DMS114 treated with DMSO at 0.1 percent for 48 hours (cell line): ENCODE data around the gene ZNF750.

ENCODE experiments used
- DNase-seq: peaks from one replicate; lab custom pipeline; 2025; ENCODE audit not compliant: unreplicated experiment; lab: John Stamatoyannopoulos, UW

ZNF750 gene

GRCh38 chr17:82872591-82873520 lies 33.0 kb upstream of the ZNF750 start:
- DNase-seq: no peak

- DNase-seq: no peak
Observed at GRCh38 chr17:82871776-82872561, 32.1 kb upstream of the ZNF750 start.

GRCh38 chr17:82871056-82871775 lies 31.4 kb upstream of the ZNF750 start:
- DNase-seq: no peak

- DNase-seq: no peak
Observed at GRCh38 chr17:82870541-82870940, 30.7 kb upstream of the ZNF750 start.

DNA sequence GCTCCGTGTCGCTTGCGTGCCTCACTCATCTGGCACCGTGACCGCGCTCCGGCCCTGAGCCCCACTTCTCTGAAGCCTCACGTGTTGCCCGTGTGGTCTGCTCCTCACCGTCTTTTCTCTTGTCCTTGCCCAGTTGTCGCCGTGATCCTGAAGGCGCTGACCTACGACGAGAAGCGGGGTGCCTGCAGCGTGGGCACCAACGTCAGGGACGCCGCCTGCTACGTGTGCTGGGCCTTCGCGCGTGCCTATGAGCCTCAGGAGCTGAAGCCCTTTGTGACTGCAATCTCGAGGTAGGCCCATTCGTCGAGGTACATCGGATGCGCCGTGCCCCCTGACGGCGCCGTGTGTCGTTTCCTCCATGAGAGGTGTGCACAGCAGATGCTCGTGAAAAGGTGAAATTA lies 30.3 kb upstream of the ZNF750 start:
- no peak for DNase-seq

DNA sequence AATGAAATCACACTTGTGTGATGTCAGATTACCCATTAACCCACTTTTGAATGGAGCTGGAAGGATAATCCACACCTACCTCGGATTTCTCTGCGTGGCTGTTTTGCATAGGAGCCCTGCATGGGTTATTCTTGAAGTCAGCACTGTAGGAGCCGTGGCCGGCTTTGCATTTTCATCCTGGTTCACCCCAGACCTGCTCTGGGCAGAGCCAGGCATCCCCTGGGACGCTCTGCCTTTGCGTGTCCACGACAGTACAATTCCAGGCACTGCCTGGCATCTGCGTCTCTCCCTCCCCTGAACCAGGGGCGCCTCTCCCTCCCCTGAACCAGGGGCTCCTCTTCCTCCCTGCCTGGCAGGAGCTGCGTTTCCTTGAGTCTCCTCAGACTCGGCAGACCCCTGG lies 29.7 kb upstream of the ZNF750 start:
- no peak for DNase-seq

DNA sequence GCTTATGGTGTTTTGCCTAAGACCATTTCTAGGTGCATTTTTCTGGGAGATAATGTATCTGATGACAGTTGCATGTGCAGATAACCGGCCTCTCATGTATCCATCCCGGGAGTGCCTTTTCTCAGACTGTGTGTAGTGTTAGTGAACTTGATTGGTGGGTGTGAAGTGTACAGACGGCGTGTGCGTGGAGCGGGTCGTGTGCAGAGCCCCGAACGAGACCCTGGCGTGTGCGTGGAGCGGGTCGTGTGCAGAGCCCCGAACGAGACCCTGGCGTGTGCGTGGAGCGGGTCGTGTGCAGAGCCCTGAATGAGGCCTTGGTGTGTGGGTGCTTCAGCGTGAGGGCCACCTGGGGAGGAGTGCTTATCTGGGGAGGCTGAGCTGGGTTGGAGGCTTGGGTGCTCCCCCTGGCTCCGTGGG lies 28.9 kb upstream of the ZNF750 start:
- DNase-seq: no peak

- DNase-seq: no peak
Observed at GRCh38 chr17:82867763-82868325, 28.0 kb upstream of the ZNF750 start.

GRCh38 chr17:82866590-82867191 lies 26.9 kb upstream of the ZNF750 start:
- DNase-seq: no peak

- no peak for DNase-seq
Observed at GRCh38 chr17:82865774-82866395, 26.1 kb upstream of the ZNF750 start.

DNA sequence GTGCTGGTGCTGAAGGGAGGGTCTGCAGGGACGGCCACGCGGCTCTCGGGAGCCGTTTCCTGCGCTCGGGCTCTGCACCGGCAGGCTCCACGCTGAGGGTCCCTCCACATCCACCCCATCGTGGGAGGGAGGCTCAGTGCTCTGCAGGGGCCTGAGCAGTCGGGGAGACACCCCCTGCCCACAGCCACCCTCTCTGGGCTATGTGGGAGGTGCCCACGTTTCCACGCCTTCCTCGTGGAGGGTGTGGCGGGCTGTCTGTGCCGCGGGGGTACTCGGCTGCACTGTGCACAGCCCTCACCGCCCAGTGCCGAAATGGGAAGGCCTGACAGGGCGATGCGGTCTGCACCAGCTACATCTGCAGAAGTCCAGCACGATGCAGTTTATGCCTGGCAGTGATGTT lies 25.5 kb upstream of the ZNF750 start:
- no peak for DNase-seq

DNA sequence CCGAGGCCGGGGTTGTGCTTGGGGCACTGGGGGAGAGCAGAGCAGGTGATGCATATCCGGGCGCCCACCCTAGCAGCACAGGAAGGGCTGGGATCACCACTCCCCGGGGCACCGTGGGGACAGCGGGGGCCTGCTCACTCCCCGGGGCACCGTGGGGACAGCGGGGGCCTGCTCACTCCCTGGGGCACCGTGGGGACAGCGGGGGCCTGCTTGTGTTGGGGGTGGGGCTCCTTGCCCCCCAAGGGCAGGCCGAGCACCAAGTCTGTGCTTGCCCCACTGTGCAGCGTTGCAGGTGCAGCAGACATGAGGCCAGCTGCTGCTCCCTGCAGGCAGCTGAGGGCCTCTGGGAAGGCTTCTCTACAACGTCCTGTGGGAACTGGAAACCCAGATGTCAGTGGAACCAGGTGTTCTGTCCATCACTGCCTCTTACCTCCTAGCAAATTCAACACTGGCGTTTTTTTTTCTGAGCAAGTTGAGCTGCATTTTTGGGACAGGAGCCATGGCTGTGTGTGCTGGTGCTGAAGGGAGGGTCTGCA lies 25.0 kb upstream of the ZNF750 start:
- DNase-seq: no peak

GRCh38 chr17:82863941-82864712 lies 24.3 kb upstream of the ZNF750 start:
- no peak for DNase-seq

DNA sequence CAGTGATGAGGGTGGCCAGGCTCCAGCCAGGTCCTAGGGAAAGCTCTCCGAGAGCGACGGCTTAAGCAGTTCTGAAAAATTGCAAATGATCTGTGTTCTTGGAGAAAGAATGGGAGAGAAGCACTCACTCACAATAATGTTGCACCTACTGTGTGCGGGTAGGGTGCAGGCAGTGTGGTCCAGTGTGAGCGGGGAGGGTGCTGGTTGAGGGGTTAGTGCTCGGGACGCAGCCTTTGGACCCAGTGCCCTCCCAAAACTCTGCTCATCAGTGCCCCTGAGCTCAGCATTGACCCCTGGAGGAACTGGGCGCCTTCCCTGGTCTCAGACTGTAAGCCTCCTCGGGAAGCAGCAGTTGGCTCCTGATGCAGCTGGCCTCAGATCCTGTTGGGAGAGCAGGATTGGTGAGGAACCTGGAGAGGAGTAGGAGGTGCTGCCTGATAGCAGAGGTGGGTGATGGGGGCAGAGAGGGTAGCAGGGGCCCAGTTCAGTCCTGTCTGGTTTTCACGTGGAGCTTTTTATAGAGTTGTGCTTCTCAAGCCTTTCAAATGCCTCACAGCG lies 23.6 kb upstream of the ZNF750 start:
- DNase-seq: no peak

DNA sequence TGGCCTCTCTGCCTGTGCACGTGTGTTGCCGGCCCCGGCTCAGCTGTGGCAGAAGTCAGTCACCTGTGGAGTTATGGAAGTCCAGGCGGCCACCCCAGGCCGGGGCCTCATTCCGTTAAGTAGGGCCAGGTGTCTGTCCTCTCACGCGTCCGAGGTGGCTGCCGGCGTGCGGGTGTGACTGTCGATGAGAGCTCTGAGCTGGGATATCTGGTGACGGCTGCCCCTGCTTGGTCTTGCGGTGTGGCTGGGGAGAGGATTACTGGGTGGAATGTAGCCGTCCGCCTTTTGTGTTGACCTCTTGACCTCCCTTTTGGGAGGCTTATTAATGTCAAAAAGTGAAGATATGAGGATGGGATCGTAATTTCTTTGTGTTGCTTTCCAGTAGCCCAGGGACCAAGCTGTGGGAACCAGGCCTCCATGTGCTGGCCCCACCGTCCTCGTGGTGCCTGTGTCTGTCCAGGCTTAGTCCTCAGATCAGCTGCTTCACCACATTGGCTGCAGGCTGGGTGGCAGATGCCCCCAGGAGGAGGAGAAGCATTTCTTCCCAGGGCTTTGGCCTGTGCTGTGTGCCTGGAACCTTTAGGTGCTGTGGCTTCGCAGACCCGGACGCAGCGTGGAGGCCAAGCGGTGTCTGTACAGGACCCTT lies 23.0 kb upstream of the ZNF750 start:
- no peak for DNase-seq

DNA sequence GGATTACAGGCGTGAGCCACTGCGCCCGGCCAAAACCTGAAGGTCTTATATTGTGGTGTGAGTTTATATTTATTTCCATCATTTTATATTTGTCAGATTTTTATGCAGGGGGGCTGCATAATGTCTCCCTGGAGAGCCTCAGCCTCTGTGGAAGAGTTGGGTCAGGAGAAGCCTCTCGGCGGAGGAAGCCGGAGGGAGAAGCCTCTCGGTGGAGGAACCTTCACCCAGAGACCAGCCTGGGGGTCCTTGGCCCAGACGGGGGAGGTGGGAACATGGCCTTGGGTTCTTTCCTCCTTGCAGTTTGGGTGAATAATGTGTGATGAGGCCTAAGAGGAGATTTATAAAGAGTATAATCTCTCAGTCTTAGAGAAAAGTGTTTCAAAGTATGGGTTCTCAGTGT lies 22.4 kb upstream of the ZNF750 start:
- no peak for DNase-seq

DNA sequence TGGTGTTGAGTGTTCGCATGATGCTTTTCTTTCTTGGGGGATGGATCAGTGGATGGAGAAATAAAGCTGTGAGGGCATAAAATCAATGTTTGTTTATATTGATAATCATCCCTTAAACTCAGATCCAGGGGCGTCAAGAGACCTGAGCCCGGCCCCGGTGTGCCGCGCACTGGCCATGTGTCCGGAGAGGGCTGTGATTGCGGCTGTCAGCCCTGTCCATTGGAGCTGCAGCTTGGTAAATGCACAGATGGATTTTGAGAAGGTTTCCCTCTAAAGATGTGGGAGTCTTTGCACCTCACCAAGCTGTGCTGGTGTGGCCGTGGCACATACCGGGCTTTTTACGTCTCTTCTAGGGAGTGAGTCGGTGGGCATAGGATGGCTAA lies 21.6 kb upstream of the ZNF750 start:
- DNase-seq: no peak

DNA sequence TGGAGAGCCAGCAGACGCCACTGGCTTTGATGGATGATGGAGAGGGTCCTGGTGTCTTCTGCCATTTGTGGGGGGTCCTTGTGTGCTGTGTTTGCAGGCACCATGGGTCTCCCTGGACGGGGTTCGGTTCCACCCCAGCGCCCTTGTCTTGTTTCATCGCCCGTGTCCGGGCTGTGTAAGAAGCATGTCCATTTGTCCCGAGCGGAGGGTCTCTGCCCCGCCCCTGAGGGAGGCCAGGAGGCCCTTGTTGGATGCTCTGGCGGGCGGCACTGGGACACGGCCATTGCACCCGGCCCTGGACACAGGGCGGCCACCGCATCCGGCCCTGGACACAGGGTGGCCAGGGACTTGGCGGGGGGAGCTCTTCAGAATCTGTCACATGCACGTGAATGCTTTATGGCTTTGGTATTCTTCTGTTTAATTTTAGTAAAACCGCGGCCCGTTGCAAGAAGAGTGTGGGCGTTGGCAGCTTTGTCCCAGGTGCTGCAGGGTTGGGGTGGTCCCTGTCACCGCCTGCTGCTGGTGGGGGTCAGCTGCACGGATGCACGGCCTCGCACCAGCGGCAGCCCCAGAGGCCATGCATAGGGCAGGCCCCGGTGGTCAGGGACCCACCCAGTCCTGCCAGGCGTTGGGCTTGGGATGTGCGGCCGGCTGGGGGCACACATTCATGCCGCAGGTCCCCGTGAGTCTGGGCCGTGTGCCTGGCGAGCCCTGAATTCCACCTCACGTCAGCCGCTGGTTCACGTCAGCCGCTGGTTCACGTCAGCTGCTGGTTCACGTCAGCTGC lies 21.0 kb upstream of the ZNF750 start:
- no peak for DNase-seq
